ENCODE results near the gene CCSAP. TPM values are rescaled to one million over a fixed set of nuclear protein-coding genes. Genes with fewer than 3 reads are reported as not detected.
A peak's percentile ranks its signal among the peaks of the same experiment; 100 is the strongest.

The CCSAP gene
- total and polyA plus RNA-seq, 4 donors: 1.6 to 11.1 (median 4.6) TPM

- H3K4me3 ChIP-seq: no peak overlapping the region
- no peaks in the 10 kb centered on the region for H3K9me3 ChIP-seq (ENCODE audit: control insufficient read depth in 4 of 4, insufficient read depth in 3 of 4, low read length in 3 of 4)
- H3K36me3 ChIP-seq (ENCODE audit: control insufficient read depth in 4 of 4, insufficient read depth in 4 of 4, low read length in 4 of 4): no peaks in the 10 kb centered on the region
- H3K27ac ChIP-seq (ENCODE audit: low read depth in 1 of 2, low read length in 1 of 2): no peak overlapping the region
- H3K27me3 ChIP-seq (ENCODE audit: control insufficient read depth in 3 of 3, insufficient read depth in 3 of 3, low read length in 2 of 3): peaks cover 0 to 8% (median 4%) of the 10 kb centered on the region in 3 donors
- no peak overlapping the region for H3K9ac ChIP-seq (ENCODE audit: insufficient read depth in 1 of 2, low read length in 2 of 2)
- 84 to 89% methylated on average over 16 of the region's 16 CpGs for WGBS, 2 donors
- no peak for DNase-seq
- TF ChIP-seq, protein P1, sequence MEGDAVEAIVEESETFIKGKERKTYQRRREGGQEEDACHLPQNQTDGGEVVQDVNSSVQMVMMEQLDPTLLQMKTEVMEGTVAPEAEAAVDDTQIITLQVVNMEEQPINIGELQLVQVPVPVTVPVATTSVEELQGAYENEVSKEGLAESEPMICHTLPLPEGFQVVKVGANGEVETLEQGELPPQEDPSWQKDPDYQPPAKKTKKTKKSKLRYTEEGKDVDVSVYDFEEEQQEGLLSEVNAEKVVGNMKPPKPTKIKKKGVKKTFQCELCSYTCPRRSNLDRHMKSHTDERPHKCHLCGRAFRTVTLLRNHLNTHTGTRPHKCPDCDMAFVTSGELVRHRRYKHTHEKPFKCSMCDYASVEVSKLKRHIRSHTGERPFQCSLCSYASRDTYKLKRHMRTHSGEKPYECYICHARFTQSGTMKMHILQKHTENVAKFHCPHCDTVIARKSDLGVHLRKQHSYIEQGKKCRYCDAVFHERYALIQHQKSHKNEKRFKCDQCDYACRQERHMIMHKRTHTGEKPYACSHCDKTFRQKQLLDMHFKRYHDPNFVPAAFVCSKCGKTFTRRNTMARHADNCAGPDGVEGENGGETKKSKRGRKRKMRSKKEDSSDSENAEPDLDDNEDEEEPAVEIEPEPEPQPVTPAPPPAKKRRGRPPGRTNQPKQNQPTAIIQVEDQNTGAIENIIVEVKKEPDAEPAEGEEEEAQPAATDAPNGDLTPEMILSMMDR (IDR thresholded peaks at IDR 0.05; ENCODE audit: control extremely low read depth, extremely low read depth): no peak
- peaks cover 0 to 8% (median 0%) of the 10 kb centered on the region in 5 donors for H3K4me1 ChIP-seq (ENCODE audit: control insufficient read depth in 5 of 5, insufficient read depth in 5 of 5, low read length in 5 of 5)
- no peak for ATAC-seq (ENCODE audit: insufficient read depth, low FRiP score)
Measured at GRCh38 chr1:229344139-229344538, 1.3 kb upstream of the CCSAP start.

- ATAC-seq (ENCODE audit: insufficient read depth, low FRiP score): peak; percentile 96
- Histone ChIP-seq H3K4me1 (ENCODE audit: control insufficient read depth in 5 of 5, insufficient read depth in 5 of 5, low read length in 5 of 5) (peaks cover 0 to 12% (median 0%) of the 10 kb centered on the region in 5 donors), H3K27me3 (ENCODE audit: control insufficient read depth in 3 of 3, insufficient read depth in 3 of 3, low read length in 2 of 3) (peaks cover 0 to 2% (median 0%) of the 10 kb centered on the region in 3 donors), H3K36me3 (ENCODE audit: control insufficient read depth in 4 of 4, insufficient read depth in 4 of 4, low read length in 4 of 4) (no peaks in the 10 kb centered on the region), H3K27ac (ENCODE audit: low read depth in 1 of 2, low read length in 1 of 2) (peak overlapping the region; percentile 74 to 90), H3K9ac (ENCODE audit: insufficient read depth in 1 of 2, low read length in 2 of 2) (peak overlapping the region; percentile 49 to 86), H3K4me3 (peak overlapping the region; percentile 87), H3K9me3 (ENCODE audit: control insufficient read depth in 4 of 4, insufficient read depth in 3 of 4, low read length in 3 of 4) (no peaks in the 10 kb centered on the region)
- peak; percentile 57 to 91 (median 59) for DNase-seq
- 0 to 1% methylated on average over 85 to 103 of the region's 103 CpGs for WGBS, 2 donors
- TF ChIP-seq, protein P1 (IDR thresholded peaks at IDR 0.05; ENCODE audit: control extremely low read depth, extremely low read depth): no peak
Measured at GRCh38 chr1:229341774-229342655, 832 bp downstream of the CCSAP start.

- TF ChIP-seq, protein P1 (IDR thresholded peaks at IDR 0.05; ENCODE audit: control extremely low read depth, extremely low read depth): no peak
- Histone ChIP-seq H3K4me3 (no peak overlapping the region), H3K27me3 (ENCODE audit: control insufficient read depth in 3 of 3, insufficient read depth in 3 of 3, low read length in 2 of 3) (no peaks in the 10 kb centered on the region), H3K9me3 (ENCODE audit: control insufficient read depth in 4 of 4, insufficient read depth in 3 of 4, low read length in 3 of 4) (no peaks in the 10 kb centered on the region), H3K36me3 (ENCODE audit: control insufficient read depth in 4 of 4, insufficient read depth in 4 of 4, low read length in 4 of 4) (no peaks in the 10 kb centered on the region), H3K9ac (ENCODE audit: insufficient read depth in 1 of 2, low read length in 2 of 2) (no peak overlapping the region), H3K27ac (ENCODE audit: low read depth in 1 of 2, low read length in 1 of 2) (no peak overlapping the region), H3K4me1 (ENCODE audit: control insufficient read depth in 5 of 5, insufficient read depth in 5 of 5, low read length in 5 of 5) (peaks cover 0 to 12% (median 0%) of the 10 kb centered on the region in 5 donors)
- DNase-seq (no peak), ATAC-seq (ENCODE audit: insufficient read depth, low FRiP score) (no peak)
- WGBS, 2 donors: 93 to 96% methylated on average over 6 of the region's 6 CpGs
Measured at GRCh38 chr1:229340496-229340895, 2.4 kb downstream of the CCSAP start.

All from lung (tissue), 12 donors.